GM12864 (cell line): Measurements from ENCODE around the gene CIBAR2.
"Not testable (repeated sequence)": the region's sequence is repeated elsewhere in the genome, so short reads cannot be mapped to it uniquely, and the experiment has no call there.

ENCODE experiments used
- DNase-seq: peaks from one replicate; pipeline ENCODE4 v3.0.0-alpha.2; 2011; ENCODE audit warnings: low read depth
- H3K4me3 ChIP-seq: 2 replicates; pipeline ENCODE4 v1.5.1; 2011; ENCODE audit warnings: mild to moderate bottlenecking, low read depth, low read length, control low read depth
- TF ChIP-seq, protein P1 (sequence below): IDR thresholded peaks from 2 replicates; pipeline ENCODE4 v1.5.1; 2011; ENCODE audit warnings: low read depth, mild to moderate bottlenecking, moderate library complexity, low read length, control low read depth, inconsistent platforms; ENCODE audit errors: missing control alignments

CIBAR2 gene

DNA sequence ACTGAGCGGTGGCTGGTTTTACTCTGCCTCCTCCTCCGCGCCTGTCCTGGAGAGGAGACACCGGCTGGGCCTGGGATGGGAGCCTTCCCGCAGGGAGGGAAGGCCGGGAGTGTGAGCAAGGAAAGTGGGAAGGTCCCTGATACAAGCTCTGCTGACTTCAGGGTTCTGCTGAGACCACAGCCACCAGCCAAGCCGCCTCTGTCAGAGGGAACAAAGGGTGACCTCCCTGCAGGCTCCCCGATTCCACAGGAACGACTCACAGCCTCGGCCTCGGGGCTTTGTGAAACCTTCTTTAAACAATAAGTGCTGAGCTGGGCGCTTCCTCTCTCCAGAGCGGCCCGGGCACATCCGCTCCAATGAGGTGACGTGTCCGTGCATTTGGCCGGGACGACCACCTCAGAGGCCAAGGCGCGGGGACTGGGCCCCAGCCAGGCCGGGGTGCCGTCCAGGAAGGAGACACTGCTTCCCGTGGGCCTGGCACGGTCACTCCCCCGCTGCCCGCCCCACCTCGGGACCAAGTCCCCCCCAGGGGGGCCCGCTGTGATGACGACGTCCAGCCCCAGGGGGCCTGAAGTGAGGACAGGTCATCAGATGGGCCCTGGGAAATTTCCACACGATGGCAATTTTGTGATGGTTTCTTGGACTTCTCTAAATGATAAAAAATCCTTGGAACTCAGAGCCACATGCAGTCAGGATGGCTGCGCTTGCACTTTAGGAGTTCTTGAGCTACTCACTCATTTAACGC lies 11.8 kb upstream of the CIBAR2 start:
- no peak overlapping the region for H3K4me3 ChIP-seq
- no peak for DNase-seq
- TF ChIP-seq, protein P1, sequence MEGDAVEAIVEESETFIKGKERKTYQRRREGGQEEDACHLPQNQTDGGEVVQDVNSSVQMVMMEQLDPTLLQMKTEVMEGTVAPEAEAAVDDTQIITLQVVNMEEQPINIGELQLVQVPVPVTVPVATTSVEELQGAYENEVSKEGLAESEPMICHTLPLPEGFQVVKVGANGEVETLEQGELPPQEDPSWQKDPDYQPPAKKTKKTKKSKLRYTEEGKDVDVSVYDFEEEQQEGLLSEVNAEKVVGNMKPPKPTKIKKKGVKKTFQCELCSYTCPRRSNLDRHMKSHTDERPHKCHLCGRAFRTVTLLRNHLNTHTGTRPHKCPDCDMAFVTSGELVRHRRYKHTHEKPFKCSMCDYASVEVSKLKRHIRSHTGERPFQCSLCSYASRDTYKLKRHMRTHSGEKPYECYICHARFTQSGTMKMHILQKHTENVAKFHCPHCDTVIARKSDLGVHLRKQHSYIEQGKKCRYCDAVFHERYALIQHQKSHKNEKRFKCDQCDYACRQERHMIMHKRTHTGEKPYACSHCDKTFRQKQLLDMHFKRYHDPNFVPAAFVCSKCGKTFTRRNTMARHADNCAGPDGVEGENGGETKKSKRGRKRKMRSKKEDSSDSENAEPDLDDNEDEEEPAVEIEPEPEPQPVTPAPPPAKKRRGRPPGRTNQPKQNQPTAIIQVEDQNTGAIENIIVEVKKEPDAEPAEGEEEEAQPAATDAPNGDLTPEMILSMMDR, result no peak

DNA sequence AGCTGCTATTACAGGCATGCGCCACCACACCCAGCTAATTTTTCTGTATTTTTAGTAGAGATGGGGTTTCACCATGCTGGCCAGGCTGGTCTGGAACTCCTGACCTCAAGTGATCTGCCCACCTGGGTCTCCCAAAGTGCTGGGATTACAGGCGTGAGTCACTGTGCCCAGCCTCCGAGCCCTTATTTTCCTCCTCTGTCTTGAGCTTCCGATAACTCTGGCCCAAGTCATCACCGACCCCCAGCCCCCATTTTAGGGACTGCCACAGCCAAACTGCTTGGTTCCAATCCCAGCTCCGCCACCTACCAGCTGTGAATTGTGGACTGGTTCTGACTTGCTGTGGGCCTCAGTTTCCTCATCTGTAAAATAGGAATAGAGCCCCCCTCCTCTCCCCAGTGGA lies 11.2 kb upstream of the CIBAR2 start:
- not testable (repeated sequence) for H3K4me3 ChIP-seq, DNase-seq

DNA sequence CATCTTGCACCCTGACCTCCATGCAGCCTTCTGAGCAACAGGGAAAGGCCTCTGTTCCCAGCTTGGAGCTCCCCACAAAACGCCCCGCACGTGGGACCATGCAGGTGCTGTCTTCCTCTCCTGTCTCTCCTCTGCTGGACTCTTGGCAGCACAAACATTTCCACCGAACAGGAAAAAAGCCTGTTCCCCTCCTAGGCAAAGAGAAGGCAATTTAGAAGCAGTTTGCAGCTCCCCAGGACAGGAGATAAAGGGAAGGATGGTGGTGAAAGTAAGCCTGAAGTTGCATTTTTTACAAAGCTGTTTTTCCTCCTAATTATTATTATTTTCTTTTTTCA lies 7.7 kb upstream of the CIBAR2 start:
- DNase-seq, result no peak
- TF ChIP-seq, protein P1, result no peak
- H3K4me3 ChIP-seq, result no peak overlapping the region

DNA sequence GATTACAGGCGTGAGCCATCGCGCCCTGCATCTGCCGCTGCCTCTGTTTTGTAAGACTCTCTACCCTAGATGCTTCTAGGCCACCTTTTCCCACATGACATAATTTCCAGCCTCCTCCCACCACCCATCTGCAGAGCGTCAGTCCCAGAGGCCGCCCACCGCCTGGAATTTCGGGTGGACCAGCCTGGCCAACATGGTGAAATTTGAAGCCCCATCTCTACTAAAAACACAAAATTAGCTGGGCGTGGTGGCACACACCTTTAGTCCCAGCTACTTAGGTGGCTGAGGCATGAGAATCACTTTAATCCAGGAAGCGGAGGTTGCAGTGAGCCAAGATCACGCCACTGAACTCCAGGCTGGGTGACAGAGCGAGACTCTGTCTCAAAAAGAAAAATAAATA lies 5.1 kb upstream of the CIBAR2 start:
- DNase-seq, result no peak
- no peak overlapping the region for H3K4me3 ChIP-seq
- TF ChIP-seq, protein P1, result no peak

DNA sequence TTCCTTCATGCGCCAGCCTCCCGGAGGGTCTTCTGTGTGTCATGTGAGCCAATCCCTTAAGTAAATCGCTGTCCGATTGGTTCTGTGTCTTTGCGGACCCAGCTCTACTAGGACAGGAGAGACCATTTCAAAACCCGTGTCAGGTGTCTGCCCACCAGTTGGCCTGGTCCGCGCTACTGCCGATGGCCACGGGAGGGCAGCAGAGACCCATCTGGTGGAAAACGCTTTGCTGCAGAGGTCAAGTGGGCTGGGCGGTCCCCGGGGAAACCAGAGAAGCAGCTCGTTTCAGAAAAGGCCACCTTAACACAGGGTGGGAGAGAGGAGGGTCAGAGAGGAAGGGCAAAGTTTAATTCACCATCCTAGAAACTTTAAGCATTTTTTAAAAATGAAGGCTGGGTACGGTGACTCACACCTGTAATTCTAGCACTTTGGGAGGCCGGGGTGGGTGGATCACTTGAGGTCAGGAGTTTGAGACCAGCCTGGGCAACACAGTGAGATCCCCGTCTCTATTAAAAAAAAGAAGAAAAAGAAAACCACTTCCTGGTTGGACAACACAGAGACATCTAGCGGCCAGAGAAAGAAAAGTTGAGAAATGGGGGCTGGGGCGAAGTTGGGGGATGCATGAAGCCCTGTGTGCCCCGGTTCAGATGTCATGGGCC lies 2.8 kb upstream of the CIBAR2 start:
- DNase-seq, result peak; percentile 42
- TF ChIP-seq, protein P1, result peak; percentile 98
- no peak overlapping the region for H3K4me3 ChIP-seq

DNA sequence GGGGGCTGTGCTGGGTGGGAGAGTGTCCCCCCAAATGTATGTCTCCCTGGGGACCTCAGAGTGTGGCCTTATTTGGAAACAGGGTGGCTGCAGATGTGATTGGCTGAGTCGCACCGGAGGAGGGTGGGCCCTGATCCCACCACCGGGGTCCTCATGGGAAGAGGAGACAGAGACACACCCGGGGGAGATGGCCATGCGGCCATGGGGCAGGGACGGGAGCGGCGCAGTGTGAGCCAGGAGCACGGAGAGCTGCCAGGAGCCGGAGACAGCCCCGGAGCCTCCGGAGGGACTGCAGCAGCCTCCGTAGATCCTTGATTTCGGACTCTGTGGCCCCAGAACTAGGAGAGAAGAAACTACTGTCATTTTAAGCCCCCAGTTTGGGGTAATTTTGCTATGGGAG lies 1.6 kb upstream of the CIBAR2 start:
- TF ChIP-seq, protein P1, result no peak
- no peak for DNase-seq
- no peak overlapping the region for H3K4me3 ChIP-seq

DNA sequence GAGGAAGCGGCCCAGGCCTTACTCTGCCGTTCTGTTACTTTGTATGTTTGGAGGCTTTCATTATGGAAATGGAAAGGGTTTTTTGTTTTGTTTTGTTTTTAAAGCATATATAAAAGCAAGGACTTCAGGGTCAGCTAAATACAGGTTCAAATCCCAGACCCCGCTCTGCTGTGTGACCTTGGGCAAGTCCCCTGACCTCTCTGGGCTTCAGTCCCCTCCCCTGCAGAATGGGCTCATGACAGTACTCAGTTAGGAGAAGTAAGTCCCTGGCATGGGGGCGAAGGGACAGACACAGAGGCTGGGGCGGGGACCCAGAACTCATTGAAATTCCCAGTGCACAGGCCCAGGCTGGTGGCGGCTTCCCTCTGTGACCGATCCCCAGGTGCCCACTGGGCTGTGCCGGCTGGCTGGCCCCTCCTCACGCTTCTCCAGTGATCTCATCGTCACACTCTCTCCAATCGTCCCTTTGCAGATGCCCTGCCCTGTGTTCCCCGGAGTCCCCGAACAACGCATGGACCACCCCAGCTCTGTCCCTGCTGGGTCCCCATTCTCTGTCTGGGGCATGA lies 979 bp upstream of the CIBAR2 start:
- TF ChIP-seq, protein P1, result no peak

More for the DNA sequence above, 979 bp upstream of the CIBAR2 start:
- no peak for DNase-seq
- no peak overlapping the region for H3K4me3 ChIP-seq
